HepG2 (cell line): Measurements from ENCODE around the gene NDUFA13. TPM values are rescaled to one million over a fixed set of nuclear protein-coding genes. Genes with fewer than 3 reads are reported as not detected.

Source experiments
- ATAC-seq: fragments of 200-7000 bp; cut with Tn5 transposase; 3 replicates; pipeline ENCODE4 v1.9.1; 2020; ENCODE audit warnings: mild to moderate bottlenecking, moderate library complexity
- BruUV-seq: library from RNA; stranded (reverse); fragments of 400-500 nt; replicated peaks from 2 replicates; lab custom pipeline; 2021; lab: Mats Ljungman, UMichigan
- CTCF ChIA-PET: fragments of 300-600 bp; formaldehyde crosslinking; extraction: SDS; loops from one replicate; lab custom pipeline; 2021; ENCODE audit warnings: low total read pairs, inconsistent platforms, low intra/inter-chr PET ratio; lab: Yijun Ruan, JAX
- POLR2A ChIA-PET: fragments of 350-600 bp; sonication (Branson Sonifier 250); formaldehyde crosslinking; loops from one replicate; lab custom pipeline; 2020; ENCODE audit warnings: antibody characterized with exemption, inconsistent platforms; lab: Yijun Ruan, JAX
- DNase-seq: peaks from one replicate; pipeline ENCODE4 v3.0.0-alpha.2; 2015; ENCODE audit warnings: low spot score
- FAIRE-seq: peaks from 3 replicates; lab custom pipeline; 2011; peaks lifted over from hg19 to GRCh38; lab: Jason Lieb, UNC
- H2AFZ ChIP-seq: one replicate; pipeline ENCODE4 v1.6.1; 2011; ENCODE audit warnings: low read length, inconsistent platforms
- H3K27ac ChIP-seq: fragments of 300-600 bp; 3 replicates; pipeline ENCODE4 v1.8.0; 2011; ENCODE audit warnings: mixed run types, mild to moderate bottlenecking, mixed read lengths, low read length, inconsistent platforms; ENCODE audit not compliant: insufficient read depth; ENCODE audit errors: extremely low read length
- H3K27me3 ChIP-seq, 2 experiments: fragments of 200-600 bp in 1 of 2; 2 replicates in 1 of 2; 3 replicates in 1 of 2; pipeline versions ENCODE4 v1.6.0 to v1.8.0; 2011; ENCODE audit warnings: low read length in 2 of 2, mild to moderate bottlenecking in 2 of 2, moderate library complexity in 2 of 2, inconsistent platforms in 1 of 2; ENCODE audit not compliant: insufficient read depth in 2 of 2, control insufficient read depth in 1 of 2
- H3K36me3 ChIP-seq, 2 experiments: fragments of 200-600 bp in 1 of 2; replicated peaks in 1 of 2; 2 replicates in 1 of 2; 3 replicates in 1 of 2; pipeline versions ENCODE4 v1.5.1 to v1.8.0; 2011; ENCODE audit warnings: low read length in 2 of 2, inconsistent platforms in 1 of 2; ENCODE audit not compliant: insufficient read depth in 2 of 2, control insufficient read depth in 1 of 2
- H3K4me1 ChIP-seq: 2 replicates; pipeline ENCODE4 v1.5.1; 2012; ENCODE audit warnings: low read length, inconsistent platforms; ENCODE audit not compliant: insufficient read depth
- H3K4me2 ChIP-seq: 2 replicates; pipeline ENCODE4 v1.6.0; 2011; ENCODE audit warnings: low read depth, low read length, inconsistent platforms
- H3K4me3 ChIP-seq, 3 experiments: fragments of 200-600 bp in 1 of 3; sonication (generic), shearing (Covaris generic) in 1 of 3; replicated peaks in 1 of 3; 2 replicates each; pipeline ENCODE4 v1.5.1; 2011 to 2016; ENCODE audit warnings: low read length in 3 of 3, inconsistent platforms in 2 of 3, low read depth in 2 of 3, mild to moderate bottlenecking in 2 of 3, control low read depth in 1 of 3, mixed read lengths in 1 of 3; ENCODE audit not compliant: insufficient read depth in 1 of 3
- H3K79me2 ChIP-seq: one replicate; pipeline ENCODE4 v1.6.1; 2011; ENCODE audit warnings: low read length, inconsistent platforms; ENCODE audit not compliant: insufficient read depth
- H3K9ac ChIP-seq: 2 replicates; pipeline ENCODE4 v1.6.0; 2011; ENCODE audit warnings: mild to moderate bottlenecking, low read depth, low read length, inconsistent platforms; ENCODE audit not compliant: insufficient read depth
- H3K9me3 ChIP-seq: 2 replicates; pipeline ENCODE4 v1.5.1; 2012; ENCODE audit warnings: mild to moderate bottlenecking, low read length
- H4K20me1 ChIP-seq: 2 replicates; pipeline ENCODE4 v1.6.0; 2011; ENCODE audit warnings: inconsistent platforms, mild to moderate bottlenecking, low read length, moderate library complexity; ENCODE audit not compliant: insufficient read depth
- KAT8 ChIP-seq: IDR thresholded peaks from 2 replicates; pipeline ENCODE4 v1.6.1; 2016; ENCODE audit warnings: missing genetic modification reagents, missing compliant biosample characterization
- MAFG ChIP-seq: sonication (generic); formaldehyde crosslinking; IDR thresholded peaks from 2 replicates; pipeline ENCODE4 v1.5.1; 2020; ENCODE audit warnings: mild to moderate bottlenecking, missing genetic modification reagents
- PHF20 ChIP-seq: sonication (generic); formaldehyde crosslinking; IDR thresholded peaks from 2 replicates; pipeline ENCODE4 v1.5.0; 2020; ENCODE audit warnings: mild to moderate bottlenecking, missing genetic modification reagents
- TARDBP ChIP-seq: sonication (generic); formaldehyde crosslinking; IDR thresholded peaks from 2 replicates; pipeline ENCODE4 v1.8.0; 2022; ENCODE audit warnings: mild to moderate bottlenecking, missing genetic modification reagents
- TBP ChIP-seq: sonication (generic); formaldehyde crosslinking; IDR thresholded peaks from 2 replicates; pipeline ENCODE4 v1.5.0; 2020; ENCODE audit warnings: missing genetic modification reagents
- WIZ ChIP-seq: sonication (generic); formaldehyde crosslinking; IDR thresholded peaks from 2 replicates; pipeline ENCODE4 v1.5.1; 2020; ENCODE audit warnings: mild to moderate bottlenecking, missing genetic modification reagents
- ZBTB20 ChIP-seq: sonication (generic); formaldehyde crosslinking; IDR thresholded peaks from 2 replicates; pipeline ENCODE4 v1.8.1; 2023; ENCODE audit warnings: missing genetic modification reagents, low read depth, mild to moderate bottlenecking, borderline replicate concordance
- ZC3H13 ChIP-seq: sonication (generic); formaldehyde crosslinking; IDR thresholded peaks from 2 replicates; pipeline ENCODE4 v1.8.1; 2023; ENCODE audit warnings: mild to moderate bottlenecking, missing genetic modification reagents, moderate library complexity
- ZNF263 ChIP-seq: sonication (generic); formaldehyde crosslinking; IDR thresholded peaks from 2 replicates; pipeline ENCODE4 v1.4.0; 2020; ENCODE audit warnings: missing genetic modification reagents
- ZNF619 ChIP-seq: sonication (generic); formaldehyde crosslinking; IDR thresholded peaks from 2 replicates; pipeline ENCODE4 v1.4.0; 2020; ENCODE audit warnings: mild to moderate bottlenecking, missing genetic modification reagents
- ZNF644 ChIP-seq: IDR thresholded peaks from 2 replicates; pipeline ENCODE4 v1.6.1; 2016; ENCODE audit warnings: low read depth
- ZNF652 ChIP-seq: IDR thresholded peaks from 2 replicates; pipeline ENCODE4 v1.6.1; 2016; ENCODE audit warnings: low read depth, borderline replicate concordance
- ZSCAN9 ChIP-seq: IDR thresholded peaks from 2 replicates; pipeline ENCODE4 v1.6.1; 2016; ENCODE audit warnings: borderline replicate concordance
- WGBS: methylation state at CpG from one replicate; pipeline ENCODE4 v1.1.6; 2017; ENCODE audit warnings: low lambda C conversion rate; 5-methylcytosine and 5-hydroxymethylcytosine counted together
- in situ Hi-C: cut with HindIII; loops from 2 replicates; pipeline ENCODE4 v1.10.0; 2017; ENCODE audit warnings: low pct_unique_long_range_greater_than_20kb; ENCODE audit not compliant: extremely low pct_ligation_motif_present
- intact Hi-C: fragments of 100-400 bp; cut with micrococcal nuclease; formaldehyde crosslinking; loops from one replicate; pipeline ENCODE4 v1.10.0; 2022; ENCODE audit not compliant: unreplicated experiment
- polyA plus RNA-seq, 8 experiments: library from polyadenylated mRNA; depleted of rRNA in 3 of 8; stranded (reverse) in 7 of 8; unstranded in 1 of 8; fragments of >200 nt; fragmentation: Illumina TruSeq in 4 of 8; extraction: Trizol in 4 of 8; gene quantifications; 2 replicates each; pipeline versions ENCODE4 v1.2.1 to v1.2.3, GENCODE V29; 2011 to 2016; ENCODE audit warnings: low read depth in 4 of 8, missing spikeins in 1 of 8, mixed read lengths in 1 of 8; ENCODE audit not compliant: insufficient read depth in 1 of 8
- total RNA-seq, 5 experiments: library from RNA; depleted of rRNA; stranded (reverse); fragments of >200 nt; fragmentation: Illumina TruSeq; extraction: Trizol; gene quantifications; 2 replicates each; pipeline ENCODE4 v1.2.3, GENCODE V29; 2016; ENCODE audit warnings: low read depth in 1 of 5
- TF ChIP-seq, protein P1 (sequence below), 2 experiments: sonication (generic) in 1 of 2; formaldehyde crosslinking in 1 of 2; IDR thresholded peaks; 2 replicates each; pipeline versions ENCODE4 v1.5.1 to v1.6.1; 2011 to 2020; ENCODE audit warnings: borderline replicate concordance in 1 of 2, low read depth in 1 of 2, low read length in 1 of 2, mild to moderate bottlenecking in 1 of 2, missing genetic modification reagents in 1 of 2, moderate library complexity in 1 of 2
- TF ChIP-seq, protein P2 (sequence below): IDR thresholded peaks from 2 replicates; pipeline ENCODE4 v1.6.1; 2016
- TF ChIP-seq, protein P3 (sequence below): sonication (generic); formaldehyde crosslinking; IDR thresholded peaks from 2 replicates; pipeline ENCODE4 v1.8.1; 2023; ENCODE audit warnings: mild to moderate bottlenecking, missing genetic modification reagents

Gene NDUFA13
- total and polyA plus RNA-seq, 2 of the 13 experiments (the other 11 are each of a cell fraction or from before 2014, with no cell fraction given), result 337 to 366 TPM

DNA sequence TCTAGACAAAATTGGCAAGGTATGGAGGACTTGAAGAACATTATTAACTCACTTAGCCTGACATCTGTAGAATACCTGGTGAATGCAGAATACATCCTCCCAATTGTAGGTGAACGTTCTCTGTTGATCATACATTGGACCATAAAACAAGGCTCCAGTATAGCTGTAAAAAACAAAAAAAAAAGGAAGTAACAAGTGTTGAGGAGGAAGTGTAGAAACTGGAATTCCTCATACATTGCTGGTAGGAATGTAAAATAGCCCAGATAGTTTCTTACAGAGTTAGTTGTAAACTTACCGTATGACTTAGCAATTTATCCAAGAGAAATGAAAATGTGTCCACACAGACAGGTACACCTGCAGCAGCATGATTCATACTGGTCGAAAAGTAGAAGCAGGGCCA is 45.4 kb upstream of the NDUFA13 start:
- CTCF ChIA-PET, result no interaction called here

DNA sequence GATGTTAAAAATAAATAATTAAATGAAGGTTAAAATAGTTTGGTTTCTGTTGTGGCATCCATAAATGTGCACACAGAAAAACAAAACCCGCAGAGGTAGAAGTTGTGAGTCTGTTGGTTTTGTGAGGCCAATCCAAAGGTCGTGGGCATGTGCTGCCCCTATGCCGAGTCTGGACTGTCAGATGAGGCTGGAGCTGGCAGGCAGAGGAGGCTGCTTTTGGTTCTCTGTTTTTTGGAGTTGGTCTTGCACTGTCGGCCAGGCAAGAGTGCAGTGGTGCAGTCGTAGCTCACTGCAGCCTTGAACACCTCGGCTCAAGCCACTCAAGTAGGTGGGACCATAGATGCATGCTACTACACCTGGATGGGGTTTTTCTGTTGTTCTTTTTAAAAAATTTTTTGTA is 44.3 kb upstream of the NDUFA13 start:
- 86% methylated on average over 6 of the region's 6 CpGs for WGBS
- no TSS peak for BruUV-seq
- DNase-seq (no peak), ATAC-seq (no peak), FAIRE-seq (no peak)
- intact Hi-C loops (no loop called here), in situ Hi-C loops (no loop called here)
- H3K36me3 ChIP-seq, result peaks cover 17 to 58% of the 10 kb centered on the region in 2 experiments
- H3K4me2 ChIP-seq, result no peak overlapping the region
- no peaks in the 10 kb centered on the region for H3K27me3 ChIP-seq
- H4K20me1 ChIP-seq, result peaks cover 4% of the 10 kb centered on the region; the same call in 1 of the 2 replicates
- H3K4me3 ChIP-seq, result no peak overlapping the region
- CTCF ChIA-PET, result no interaction called here
- H3K79me2 ChIP-seq, result peaks cover 33% of the 10 kb centered on the region
- TF ChIP-seq, protein P1, sequence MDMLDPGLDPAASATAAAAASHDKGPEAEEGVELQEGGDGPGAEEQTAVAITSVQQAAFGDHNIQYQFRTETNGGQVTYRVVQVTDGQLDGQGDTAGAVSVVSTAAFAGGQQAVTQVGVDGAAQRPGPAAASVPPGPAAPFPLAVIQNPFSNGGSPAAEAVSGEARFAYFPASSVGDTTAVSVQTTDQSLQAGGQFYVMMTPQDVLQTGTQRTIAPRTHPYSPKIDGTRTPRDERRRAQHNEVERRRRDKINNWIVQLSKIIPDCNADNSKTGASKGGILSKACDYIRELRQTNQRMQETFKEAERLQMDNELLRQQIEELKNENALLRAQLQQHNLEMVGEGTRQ (IDR thresholded peaks at IDR 0.05; ENCODE audit: low read depth, low read length), result no peak
- TF ChIP-seq, protein P1 (CRISPR knock-in tag; IDR thresholded peaks at IDR 0.05; ENCODE audit: borderline replicate concordance), result no peak
- TF ChIP-seq ZNF263 (CRISPR knock-in tag), result no peak
- TF ChIP-seq TARDBP, result no peak
- TF ChIP-seq ZBTB20, result no peak
- no peak for TF ChIP-seq ZNF619 (CRISPR knock-in tag)
- TF ChIP-seq ZNF644, result no peak
- TF ChIP-seq PHF20 (CRISPR knock-in tag), result no peak
- TF ChIP-seq ZSCAN9 (CRISPR knock-in tag), result no peak
- no peak for TF ChIP-seq MAFG (CRISPR knock-in tag)
- no peak for TF ChIP-seq ZNF652 (CRISPR knock-in tag)
- no peak overlapping the region for H3K27ac ChIP-seq
- H3K9ac ChIP-seq, result no peak overlapping the region
- POLR2A ChIA-PET, result no interaction called here
- peaks cover 15% of the 10 kb centered on the region for H3K9me3 ChIP-seq
- H2AFZ ChIP-seq, result no peak overlapping the region
- no peaks in the 10 kb centered on the region for H3K4me1 ChIP-seq

More for the DNA sequence above, 45.4 kb upstream of the NDUFA13 start:
- Histone ChIP-seq H3K79me2 (peaks cover 28% of the 10 kb centered on the region), H3K36me3 (peaks cover 25 to 60% of the 10 kb centered on the region in 2 experiments), H2AFZ (no peak overlapping the region), H3K4me3 (no peak overlapping the region), H3K27ac (no peak overlapping the region), H3K27me3 (no peaks in the 10 kb centered on the region), H3K9me3 (peaks cover 15% of the 10 kb centered on the region), H3K4me1 (no peaks in the 10 kb centered on the region), H3K9ac (no peak overlapping the region), H4K20me1 (peaks cover 4% of the 10 kb centered on the region; the same call in 1 of the 2 replicates), H3K4me2 (no peak overlapping the region)
- WGBS, result 94% methylated on average over 3 of the region's 3 CpGs
- BruUV-seq, result no TSS peak
- in situ Hi-C loops (no loop called here), intact Hi-C loops (no loop called here)
- POLR2A ChIA-PET, result no interaction called here
- TF ChIP-seq, protein P2, sequence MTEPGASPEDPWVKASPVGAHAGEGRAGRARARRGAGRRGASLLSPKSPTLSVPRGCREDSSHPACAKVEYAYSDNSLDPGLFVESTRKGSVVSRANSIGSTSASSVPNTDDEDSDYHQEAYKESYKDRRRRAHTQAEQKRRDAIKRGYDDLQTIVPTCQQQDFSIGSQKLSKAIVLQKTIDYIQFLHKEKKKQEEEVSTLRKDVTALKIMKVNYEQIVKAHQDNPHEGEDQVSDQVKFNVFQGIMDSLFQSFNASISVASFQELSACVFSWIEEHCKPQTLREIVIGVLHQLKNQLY (CRISPR knock-in tag), result no peak
- TF ChIP-seq, protein P3, sequence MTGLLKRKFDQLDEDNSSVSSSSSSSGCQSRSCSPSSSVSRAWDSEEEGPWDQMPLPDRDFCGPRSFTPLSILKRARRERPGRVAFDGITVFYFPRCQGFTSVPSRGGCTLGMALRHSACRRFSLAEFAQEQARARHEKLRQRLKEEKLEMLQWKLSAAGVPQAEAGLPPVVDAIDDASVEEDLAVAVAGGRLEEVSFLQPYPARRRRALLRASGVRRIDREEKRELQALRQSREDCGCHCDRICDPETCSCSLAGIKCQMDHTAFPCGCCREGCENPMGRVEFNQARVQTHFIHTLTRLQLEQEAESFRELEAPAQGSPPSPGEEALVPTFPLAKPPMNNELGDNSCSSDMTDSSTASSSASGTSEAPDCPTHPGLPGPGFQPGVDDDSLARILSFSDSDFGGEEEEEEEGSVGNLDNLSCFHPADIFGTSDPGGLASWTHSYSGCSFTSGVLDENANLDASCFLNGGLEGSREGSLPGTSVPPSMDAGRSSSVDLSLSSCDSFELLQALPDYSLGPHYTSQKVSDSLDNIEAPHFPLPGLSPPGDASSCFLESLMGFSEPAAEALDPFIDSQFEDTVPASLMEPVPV (CRISPR knock-in tag), result no peak
- TF ChIP-seq KAT8 (CRISPR knock-in tag) (no peak), ZC3H13 (no peak), TBP (CRISPR knock-in tag) (no peak), WIZ (CRISPR knock-in tag) (no peak)
- FAIRE-seq (no peak), DNase-seq (no peak), ATAC-seq (no peak)
